ENCODE data around the gene CSTPP1. TPM values are rescaled to one million over a fixed set of nuclear protein-coding genes. Genes with fewer than 3 reads are reported as not detected.

Gene CSTPP1
- total and polyA plus RNA-seq, 2 of the 8 experiments (the other 6 are each of a cell fraction or from before 2014, with no cell fraction given), result 24.2 to 28.7 TPM

GRCh38 chr11:47185305-47186075, 248.9 kb downstream of the CSTPP1 start (continued):
- no peak for TF ChIP-seq TEAD4 (IDR thresholded peaks at IDR 0.05; ENCODE audit: low read depth, low read length)
- no peak for TF ChIP-seq BACH1 (IDR thresholded peaks at IDR 0.05; ENCODE audit: low read length)
- TF ChIP-seq NRF1 (IDR thresholded peaks at IDR 0.05; ENCODE audit: low read depth, low read length), result no peak
- TF ChIP-seq TCF12 (IDR thresholded peaks at IDR 0.05; ENCODE audit: low read depth, low read length), result no peak
- no peak for TF ChIP-seq CBX8 (IDR thresholded peaks at IDR 0.05; ENCODE audit: borderline replicate concordance, low read depth, low read length)
- no peak for TF ChIP-seq JUN (IDR thresholded peaks at IDR 0.05; ENCODE audit: low read depth, low read length)
- peak; percentile 84 for TF ChIP-seq ASH2L (IDR thresholded peaks at IDR 0.05; ENCODE audit: low read length)
- peak; percentile 71 for TF ChIP-seq TBP (IDR thresholded peaks at IDR 0.05; ENCODE audit: low read depth, low read length)
- TF ChIP-seq RBBP5 (IDR thresholded peaks at IDR 0.05; ENCODE audit: borderline replicate concordance, low read depth, low read length), result peak; percentile 28; the same call in 1 of the 2 replicates
- no peak for TF ChIP-seq KDM1A (IDR thresholded peaks at IDR 0.05; ENCODE audit: borderline replicate concordance, low read length)
- TF ChIP-seq RAD21 (IDR thresholded peaks at IDR 0.05 in 1 of 2, conservative IDR thresholded peaks at IDR 0.05 in 1 of 2; ENCODE audit: low read depth in 2 of 2, low read length in 2 of 2), result no peak
- TF ChIP-seq EP300 (IDR thresholded peaks at IDR 0.05; ENCODE audit: borderline replicate concordance in 1 of 2, low read depth in 2 of 2, low read length in 2 of 2), result peak in 1 of 2 experiments; percentile 11; a peak in 1 of 3 replicates
- TF ChIP-seq RFX5 (IDR thresholded peaks at IDR 0.05; ENCODE audit: borderline replicate concordance, low read depth, low read length), result no peak
- TF ChIP-seq POLR2AphosphoS5 (IDR thresholded peaks at IDR 0.05; ENCODE audit: low read depth, low read length), result peak; percentile 81
